Progenitor cell of endocrine pancreas (in vitro differentiated cells): ENCODE measurements around the gene NRSN2. TPM values are rescaled to one million over a fixed set of nuclear protein-coding genes. Genes with fewer than 3 reads are reported as not detected.
A peak's percentile ranks its signal among the peaks of the same experiment; 100 is the strongest.
"Not testable (repeated sequence)": the region's sequence is repeated elsewhere in the genome, so short reads cannot be mapped to it uniquely, and the experiment has no call there.

ENCODE experiments used
- DNase-seq: peaks from one replicate; pipeline ENCODE4 v3.0.0; 2021; ENCODE audit warnings: low spot score; ENCODE audit not compliant: unreplicated experiment
- H3K27ac Mint-ChIP-seq: 2 replicates; pipeline ENCODE4 v1.8.0; 2021; ENCODE audit warnings: mild to moderate bottlenecking, moderate library complexity, mixed read lengths
- H3K27me3 Mint-ChIP-seq: 2 replicates; pipeline ENCODE4 v1.8.0; 2021; ENCODE audit warnings: mixed read lengths
- H3K36me3 Mint-ChIP-seq: 2 replicates; pipeline ENCODE4 v1.8.0; 2022; ENCODE audit warnings: mixed read lengths; ENCODE audit not compliant: insufficient read depth
- H3K4me1 Mint-ChIP-seq: 2 replicates; pipeline ENCODE4 v1.8.0; 2021; ENCODE audit warnings: low read depth, mixed read lengths
- H3K4me3 Mint-ChIP-seq: 2 replicates; pipeline ENCODE4 v1.8.0; 2021; ENCODE audit warnings: low read depth, mild to moderate bottlenecking, moderate library complexity, mixed read lengths
- H3K9me3 Mint-ChIP-seq: 2 replicates; pipeline ENCODE4 v1.8.0; 2021; ENCODE audit warnings: low read depth, mixed read lengths
- CTCF ChIP-seq: fragments of 200-600 bp; sonication (generic); IDR thresholded peaks from one replicate; pipeline ENCODE4 v1.5.0; 2021; ENCODE audit warnings: antibody characterized with exemption, mild to moderate bottlenecking; ENCODE audit not compliant: unreplicated experiment
- total RNA-seq: library from RNA; stranded (reverse); gene quantifications from 2 replicates; pipeline ENCODE4 v1.2.1, GENCODE V29; 2021

NRSN2 gene
- total RNA-seq, 1 donor from 2014 or later: 33.0 TPM

DNA sequence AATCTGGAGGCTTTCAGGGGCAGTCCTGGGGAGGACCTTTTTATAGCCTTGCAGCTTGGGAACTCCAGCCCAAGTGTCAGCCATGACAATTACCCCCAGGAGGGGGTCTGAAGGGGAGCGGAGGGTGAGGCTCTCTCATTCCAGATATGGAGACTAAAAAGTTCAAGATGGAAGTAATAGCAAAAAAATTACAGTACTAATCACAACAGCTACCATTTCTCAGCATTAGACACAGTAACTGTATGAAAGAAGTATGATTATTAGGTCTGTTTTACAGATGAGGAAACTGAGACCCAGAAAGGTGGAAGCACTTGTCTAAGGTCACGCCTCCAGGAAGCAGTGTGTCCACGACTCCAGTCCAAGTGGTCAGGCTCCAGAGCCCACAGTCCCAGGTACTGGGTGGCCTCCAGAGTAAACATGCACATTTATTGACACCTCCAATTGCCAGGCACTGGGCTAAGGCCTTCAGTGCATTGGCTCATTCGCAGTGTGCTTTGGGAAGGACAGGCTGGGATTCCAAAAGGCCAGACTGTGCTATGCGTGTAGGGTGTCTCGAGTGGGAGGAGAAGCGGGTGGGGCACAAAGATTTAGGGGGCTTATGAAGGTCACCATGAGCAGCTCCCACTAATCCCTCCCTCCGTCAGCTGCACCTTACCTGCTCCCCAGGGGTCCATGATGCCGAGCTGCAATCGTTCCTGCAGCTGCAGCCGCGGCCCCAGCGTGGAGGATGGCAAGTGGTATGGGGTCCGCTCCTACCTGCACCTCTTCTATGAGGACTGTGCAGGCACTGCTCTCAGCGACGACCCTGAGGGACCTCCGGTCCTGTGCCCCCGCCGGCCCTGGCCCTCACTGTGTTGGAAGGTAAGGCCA is 2.3 kb downstream of the NRSN2 start:
- Mint-ChIP-seq H3K36me3 (peaks cover 4% of the 10 kb centered on the region), H3K4me1 (peaks cover 16% of the 10 kb centered on the region), H3K27ac (peak overlapping the region; percentile 97), H3K4me3 (peak overlapping the region; percentile 86), H3K27me3 (no peaks in the 10 kb centered on the region), H3K9me3 (no peaks in the 10 kb centered on the region)
- no peak for TF ChIP-seq CTCF
- no peak for DNase-seq

DNA sequence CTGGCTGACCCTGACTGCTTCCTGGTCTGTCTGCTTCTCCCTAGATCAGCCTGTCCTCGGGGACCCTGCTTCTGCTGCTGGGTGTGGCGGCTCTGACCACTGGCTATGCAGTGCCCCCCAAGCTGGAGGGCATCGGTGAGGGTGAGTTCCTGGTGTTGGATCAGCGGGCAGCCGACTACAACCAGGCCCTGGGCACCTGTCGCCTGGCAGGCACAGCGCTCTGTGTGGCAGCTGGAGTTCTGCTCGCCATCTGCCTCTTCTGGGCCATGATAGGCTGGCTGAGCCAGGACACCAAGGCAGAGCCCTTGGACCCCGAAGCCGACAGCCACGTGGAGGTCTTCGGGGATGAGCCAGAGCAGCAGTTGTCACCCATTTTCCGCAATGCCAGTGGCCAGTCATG is 6.3 kb downstream of the NRSN2 start:
- Mint-ChIP-seq H3K27ac (no peak overlapping the region), H3K4me3 (no peak overlapping the region), H3K27me3 (no peaks in the 10 kb centered on the region), H3K36me3 (peaks cover 4% of the 10 kb centered on the region), H3K9me3 (no peaks in the 10 kb centered on the region), H3K4me1 (peaks cover 9% of the 10 kb centered on the region)
- TF ChIP-seq CTCF: no peak
- DNase-seq: no peak

DNA sequence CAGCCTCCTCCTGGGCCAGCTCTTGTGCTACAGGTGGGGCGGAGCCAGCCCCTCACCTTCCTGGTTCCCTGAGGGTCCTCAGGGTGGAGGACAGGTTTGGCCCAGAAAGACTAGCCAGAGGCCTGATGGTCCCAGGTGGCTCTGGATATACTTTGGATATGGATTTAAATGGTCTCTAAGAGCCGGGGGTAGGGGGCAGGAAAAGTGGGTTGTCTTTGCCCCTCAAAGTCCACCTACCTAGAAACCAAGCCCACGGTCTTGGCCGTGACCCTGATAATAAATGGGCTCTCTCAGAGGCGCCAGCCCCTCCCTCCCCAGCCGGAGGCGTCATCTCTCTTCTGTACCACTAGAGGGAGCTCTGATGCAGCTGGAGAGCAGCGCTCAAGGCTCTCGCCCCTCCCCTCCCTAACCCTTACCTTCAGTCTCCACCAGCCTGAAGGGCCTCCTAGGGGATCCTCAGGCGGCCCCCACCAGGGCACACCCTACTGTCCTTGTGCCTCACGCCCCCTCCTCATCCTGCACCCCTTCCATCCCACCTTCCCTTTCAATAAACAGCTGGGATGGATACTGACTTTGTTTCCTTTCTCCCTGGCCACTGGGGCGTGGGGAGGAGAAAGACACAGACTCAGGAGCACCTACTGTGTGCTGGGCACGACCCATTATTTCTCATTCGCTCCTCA is 7.5 kb downstream of the NRSN2 start:
- Mint-ChIP-seq H3K4me1 (no peaks in the 10 kb centered on the region), H3K27me3 (peaks cover 4% of the 10 kb centered on the region), H3K9me3 (no peaks in the 10 kb centered on the region), H3K36me3 (peaks cover 2% of the 10 kb centered on the region), H3K27ac (no peak overlapping the region), H3K4me3 (no peak overlapping the region)
- peak; percentile 68 for DNase-seq
- peak; percentile 99 for TF ChIP-seq CTCF

GRCh38 chr20:356154-356553 is 9.2 kb downstream of the NRSN2 start:
- not testable (repeated sequence) for H3K4me1 Mint-ChIP-seq, H3K27me3 Mint-ChIP-seq, DNase-seq, H3K9me3 Mint-ChIP-seq, H3K36me3 Mint-ChIP-seq, H3K27ac Mint-ChIP-seq, H3K4me3 Mint-ChIP-seq

- H3K27ac Mint-ChIP-seq: peak overlapping the region; percentile 4
- DNase-seq: no peak
- no peaks in the 10 kb centered on the region for H3K9me3 Mint-ChIP-seq
- H3K4me3 Mint-ChIP-seq: no peak overlapping the region
- peaks cover 5% of the 10 kb centered on the region for H3K27me3 Mint-ChIP-seq
- H3K36me3 Mint-ChIP-seq: no peaks in the 10 kb centered on the region
- peaks cover 6% of the 10 kb centered on the region for H3K4me1 Mint-ChIP-seq
- TF ChIP-seq CTCF: no peak
These were observed 9.8 kb downstream of the NRSN2 start for GRCh38 chr20:356745-357144.
